ENCODE data around the gene KIF3A. TPM values are rescaled to one million over a fixed set of nuclear protein-coding genes. Genes with fewer than 3 reads are reported as not detected.
"Not testable (repeated sequence)": the region's sequence is repeated elsewhere in the genome, so short reads cannot be mapped to it uniquely, and the experiment has no call there.

Gene KIF3A
- total RNA-seq, 2 donors from 2014 or later, result 17.4 to 34.5 TPM

DNA sequence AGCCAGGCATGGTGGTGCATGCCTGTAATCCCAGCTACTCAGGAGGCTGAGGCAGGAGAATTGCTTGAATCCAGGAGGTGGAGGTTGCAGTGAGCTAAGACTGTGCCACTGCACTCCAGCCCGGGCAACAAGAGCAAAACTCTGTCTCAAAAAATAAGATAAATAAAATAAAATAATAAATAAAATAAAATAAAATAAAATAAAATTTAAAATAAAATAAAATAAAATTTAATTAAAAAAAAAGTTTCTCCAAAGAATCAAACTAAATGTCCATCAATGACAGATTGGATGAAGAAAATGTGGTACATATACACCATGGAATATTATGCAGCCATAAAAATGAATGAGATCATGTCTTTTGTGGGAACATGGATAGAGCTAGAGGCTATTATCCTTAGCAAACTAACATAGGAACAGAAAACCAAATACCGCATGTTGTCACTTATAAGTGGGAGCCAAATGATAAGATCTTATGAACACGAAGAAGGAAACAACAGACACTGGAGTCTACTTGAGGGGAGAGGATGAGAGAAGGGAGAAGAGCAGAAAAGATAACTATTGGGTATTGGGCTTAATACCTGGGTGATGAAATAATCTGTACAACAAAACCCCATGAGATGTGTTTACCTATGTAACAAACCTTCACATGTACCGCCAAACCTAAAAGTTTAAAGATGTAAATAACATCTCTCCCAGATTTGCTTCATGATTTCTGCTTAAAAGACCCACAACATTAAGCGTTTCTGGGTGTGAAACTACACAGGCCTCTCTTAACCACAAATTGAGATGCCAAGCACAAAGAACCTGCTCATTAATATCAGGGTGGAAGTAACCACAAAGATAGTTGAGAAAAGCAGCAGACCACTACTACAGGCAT lies 45.4 kb downstream of the KIF3A start:
- not testable (repeated sequence) for H3K9me3 Mint-ChIP-seq; H3K36me3 Mint-ChIP-seq; DNase-seq (ENCODE audit: low spot score); ATAC-seq; H3K27me3 Mint-ChIP-seq
- peaks cover 23 to 29% of the 10 kb centered on the region in 2 donors for H3K4me1 Mint-ChIP-seq (ENCODE audit: low read depth in 2 of 2)
- H3K27ac Mint-ChIP-seq, result peak overlapping the region in 1 of 2 donors; percentile 13
- H3K4me3 Mint-ChIP-seq, result peak overlapping the region; percentile 19

DNA sequence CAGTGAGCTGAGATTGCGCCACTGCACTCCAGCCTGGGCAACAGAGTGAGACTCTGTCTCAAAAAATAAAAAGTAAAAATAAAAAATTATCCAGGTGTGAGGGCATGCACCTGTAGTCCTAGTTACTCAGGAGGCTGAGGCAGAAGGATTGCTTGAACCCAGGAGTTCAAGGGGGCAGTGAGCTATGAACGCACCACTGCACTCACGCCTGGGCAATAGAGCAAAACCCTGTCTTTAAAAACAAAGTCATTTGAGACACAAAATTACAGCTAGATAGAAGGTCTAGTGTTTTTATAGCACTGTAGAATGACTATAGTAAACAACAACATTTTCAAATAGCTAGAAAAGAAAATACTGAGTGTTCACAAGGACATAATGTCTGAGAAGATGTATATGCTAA lies 47.2 kb downstream of the KIF3A start:
- Mint-ChIP-seq H3K9me3 (no peaks in the 10 kb centered on the region), H3K36me3 (no peaks in the 10 kb centered on the region), H3K4me3 (no peak overlapping the region), H3K27ac (no peak overlapping the region), H3K27me3 (peaks cover 0 to 6% of the 10 kb centered on the region in 2 donors), H3K4me1 (ENCODE audit: low read depth in 2 of 2) (peaks cover 28 to 34% of the 10 kb centered on the region in 2 donors)
- DNase-seq (ENCODE audit: low spot score), result no peak
- ATAC-seq, result no peak

DNA sequence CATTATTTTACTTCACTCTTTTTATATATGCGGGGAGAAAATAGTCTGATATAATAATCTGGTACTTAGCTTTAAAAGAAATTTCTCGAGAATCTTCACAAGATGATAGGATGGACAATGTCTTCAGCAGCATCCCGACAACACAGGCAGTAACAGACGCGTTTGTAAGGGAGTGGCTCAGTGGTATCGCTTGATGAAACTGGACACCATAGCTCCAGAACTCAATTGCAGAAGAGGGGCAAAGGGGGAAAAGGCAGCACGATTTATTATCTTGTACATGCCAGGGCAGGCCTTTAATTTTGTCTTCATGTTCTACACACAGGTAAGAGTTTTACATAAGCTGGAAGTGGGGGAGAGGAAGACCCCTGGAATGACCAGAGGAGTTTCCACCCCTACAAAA lies 47.8 kb downstream of the KIF3A start:
- Mint-ChIP-seq H3K27me3 (peaks cover 0 to 6% of the 10 kb centered on the region in 2 donors), H3K4me1 (ENCODE audit: low read depth in 2 of 2) (peaks cover 32 to 39% of the 10 kb centered on the region in 2 donors), H3K36me3 (no peaks in the 10 kb centered on the region), H3K27ac (peak overlapping the region; percentile 76 to 89), H3K4me3 (peak overlapping the region; percentile 51), H3K9me3 (no peaks in the 10 kb centered on the region)
- no peak for DNase-seq (ENCODE audit: low spot score)
- no peak for ATAC-seq

DNA sequence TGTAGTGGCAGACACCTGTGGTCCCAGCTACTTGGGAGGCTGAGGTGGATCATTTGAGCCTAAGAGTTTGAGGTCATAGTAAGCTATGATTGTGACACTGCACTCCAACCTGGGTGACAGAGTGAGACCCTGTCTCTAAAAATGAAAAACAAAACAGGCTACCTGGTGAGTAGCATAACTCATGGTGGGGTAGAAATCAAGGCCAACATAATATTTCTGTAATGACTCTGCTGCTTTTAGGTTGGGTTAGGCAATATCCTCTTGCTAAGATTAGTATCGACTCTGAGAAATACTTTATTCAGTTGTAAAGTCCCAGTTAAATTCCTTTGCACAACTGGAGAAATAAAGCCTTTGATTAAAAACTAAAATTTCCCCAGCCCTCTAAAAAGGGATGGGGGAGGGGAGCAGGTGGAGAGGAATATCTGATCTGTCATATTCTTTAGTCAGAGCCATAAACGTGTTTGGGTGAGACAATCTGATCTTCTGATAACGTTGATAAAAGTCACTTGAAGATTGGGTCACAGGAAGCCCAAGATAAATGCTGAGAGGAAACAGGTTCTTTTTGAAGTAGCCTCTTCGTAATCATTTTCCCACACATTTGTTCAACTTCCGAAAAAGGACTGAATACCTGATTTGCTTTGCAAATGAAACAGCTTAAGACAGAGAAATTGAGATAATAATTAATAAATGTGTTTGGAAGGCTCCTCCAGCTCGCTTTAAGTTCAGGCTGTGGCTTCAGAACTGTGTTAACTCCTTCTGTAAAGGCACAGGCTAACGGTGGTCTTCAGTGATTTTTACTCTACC lies 48.6 kb downstream of the KIF3A start:
- Mint-ChIP-seq H3K27me3 (peaks cover 0 to 6% of the 10 kb centered on the region in 2 donors), H3K36me3 (no peaks in the 10 kb centered on the region), H3K9me3 (no peaks in the 10 kb centered on the region), H3K4me3 (peak overlapping the region; percentile 51), H3K4me1 (ENCODE audit: low read depth in 2 of 2) (peaks cover 32 to 39% of the 10 kb centered on the region in 2 donors), H3K27ac (peak overlapping the region; percentile 76 to 89)
- DNase-seq (ENCODE audit: low spot score), result no peak
- ATAC-seq, result peak; percentile 75

DNA sequence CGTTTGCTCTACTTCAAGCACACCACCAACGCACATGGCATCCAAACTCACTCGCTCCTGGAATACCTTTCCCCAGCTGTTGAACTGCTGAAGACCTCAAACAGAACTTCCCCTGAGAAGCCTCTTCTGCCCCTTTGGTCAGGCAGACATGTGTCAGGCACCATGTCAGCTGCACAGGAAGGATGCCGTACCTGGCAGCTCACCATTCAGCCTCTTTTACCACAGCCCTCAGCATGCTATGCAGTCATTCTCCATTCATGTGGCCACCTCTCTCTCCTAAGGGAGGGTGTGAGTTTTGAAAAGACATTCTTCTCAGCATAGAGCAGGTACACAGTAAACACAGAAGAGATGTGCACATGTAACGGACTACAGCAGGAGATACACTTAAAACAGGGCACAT lies 49.4 kb downstream of the KIF3A start:
- Mint-ChIP-seq H3K27me3 (peaks cover 0 to 6% of the 10 kb centered on the region in 2 donors), H3K4me1 (ENCODE audit: low read depth in 2 of 2) (peaks cover 32 to 39% of the 10 kb centered on the region in 2 donors), H3K36me3 (no peaks in the 10 kb centered on the region), H3K9me3 (no peaks in the 10 kb centered on the region), H3K4me3 (peak overlapping the region; percentile 51), H3K27ac (peak overlapping the region; percentile 76 to 89)
- no peak for DNase-seq (ENCODE audit: low spot score)
- ATAC-seq, result peak; percentile 65 to 74

DNA sequence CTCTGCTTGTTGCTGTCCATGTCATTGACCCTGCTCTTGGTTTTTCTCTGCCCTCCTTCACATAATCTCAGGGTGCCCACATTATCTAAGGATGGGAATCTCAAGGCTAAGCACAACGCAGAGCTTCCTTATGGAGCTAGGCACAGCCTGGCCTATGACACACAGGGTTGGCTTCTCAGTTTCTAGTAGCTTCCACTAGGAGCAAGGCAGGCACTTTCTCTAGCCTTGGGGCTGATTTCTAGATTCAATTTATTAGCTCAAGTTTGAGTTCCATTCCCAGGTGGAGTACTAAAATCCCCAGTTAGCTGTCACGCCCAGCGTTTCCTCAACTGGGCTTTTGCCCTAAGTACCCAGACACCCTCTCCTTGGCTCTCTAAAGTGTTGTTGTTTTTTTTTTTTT lies 51.2 kb downstream of the KIF3A start:
- H3K4me3 Mint-ChIP-seq, result no peak overlapping the region
- ATAC-seq, result no peak
- H3K4me1 Mint-ChIP-seq (ENCODE audit: low read depth in 2 of 2), result peaks cover 26 to 32% of the 10 kb centered on the region in 2 donors
- no peak for DNase-seq (ENCODE audit: low spot score)
- peaks cover 0 to 6% of the 10 kb centered on the region in 2 donors for H3K27me3 Mint-ChIP-seq
- no peaks in the 10 kb centered on the region for H3K9me3 Mint-ChIP-seq
- no peaks in the 10 kb centered on the region for H3K36me3 Mint-ChIP-seq
- H3K27ac Mint-ChIP-seq, result no peak overlapping the region

DNA sequence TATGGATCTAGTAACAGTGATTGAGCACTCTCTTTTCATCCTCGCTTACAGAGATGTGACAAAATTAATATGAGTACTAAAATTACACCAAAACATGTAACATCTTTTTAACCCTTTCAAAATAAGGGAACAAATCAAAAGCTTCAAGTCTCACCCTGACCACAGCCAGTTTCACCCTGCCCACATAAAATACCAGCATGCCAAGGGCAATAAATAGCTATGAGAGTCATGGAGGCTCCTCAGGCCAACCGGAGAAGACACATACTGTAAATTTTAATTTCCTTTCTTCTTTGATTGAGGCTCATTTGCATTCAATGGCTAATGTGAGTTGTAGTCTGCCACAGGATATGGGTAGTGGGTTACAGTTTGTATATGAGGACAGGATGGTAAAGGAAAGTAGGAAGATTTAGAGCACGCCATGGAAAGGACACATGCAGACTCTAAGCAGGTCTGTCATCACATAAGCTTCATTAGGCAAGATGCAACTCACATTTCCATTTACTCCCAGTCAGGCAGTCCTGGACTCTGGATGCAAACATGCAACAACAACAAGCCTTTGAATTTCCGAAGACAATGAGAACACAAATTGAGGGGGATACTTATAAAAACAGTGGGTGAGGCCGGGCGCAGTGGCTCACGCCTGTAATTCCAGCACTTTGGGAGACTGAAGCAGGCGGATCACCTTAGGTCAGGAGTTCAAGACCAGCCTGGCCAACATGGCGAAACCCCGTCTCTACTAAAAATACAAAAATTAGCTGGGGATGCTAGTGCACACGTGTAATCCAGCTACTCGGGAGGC lies 52.2 kb downstream of the KIF3A start:
- peak overlapping the region in 1 of 2 donors; percentile 16 for H3K27ac Mint-ChIP-seq

DNA sequence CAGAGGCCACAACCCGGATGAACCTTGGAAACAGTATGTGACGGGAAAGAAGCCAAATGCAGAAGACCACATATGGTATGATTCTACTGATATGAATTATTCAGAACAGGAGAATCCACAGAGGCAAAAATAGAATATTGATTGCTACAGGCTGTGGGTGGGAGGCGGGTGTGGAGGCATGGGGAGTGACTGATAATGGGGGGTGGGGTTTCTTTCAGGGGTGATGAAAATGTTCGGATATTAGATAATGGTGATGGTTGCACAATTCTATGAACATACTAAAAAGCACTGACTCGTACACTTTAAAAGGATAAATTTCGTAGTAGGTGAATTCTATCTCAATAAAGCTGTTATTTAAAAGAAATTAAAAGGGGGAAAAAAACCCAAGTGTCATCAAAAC lies 52.9 kb downstream of the KIF3A start:
- no peaks in the 10 kb centered on the region for H3K9me3 Mint-ChIP-seq
- DNase-seq (ENCODE audit: low spot score), result no peak
- no peaks in the 10 kb centered on the region for H3K36me3 Mint-ChIP-seq
- peaks cover 27 to 36% of the 10 kb centered on the region in 2 donors for H3K4me1 Mint-ChIP-seq (ENCODE audit: low read depth in 2 of 2)
- no peak overlapping the region for H3K4me3 Mint-ChIP-seq
- peaks cover 0 to 6% of the 10 kb centered on the region in 2 donors for H3K27me3 Mint-ChIP-seq
- H3K27ac Mint-ChIP-seq, result peak overlapping the region in 1 of 2 donors; percentile 16
- ATAC-seq, result no peak

More for the DNA sequence above, 52.2 kb downstream of the KIF3A start:
- H3K4me1 Mint-ChIP-seq (ENCODE audit: low read depth in 2 of 2), result peaks cover 29 to 37% of the 10 kb centered on the region in 2 donors
- ATAC-seq (peak in 1 of 2 donors; percentile 53), DNase-seq (ENCODE audit: low spot score) (no peak)
- H3K9me3 Mint-ChIP-seq, result no peaks in the 10 kb centered on the region
- peak overlapping the region; percentile 8 for H3K4me3 Mint-ChIP-seq
- peaks cover 0 to 6% of the 10 kb centered on the region in 2 donors for H3K27me3 Mint-ChIP-seq
- H3K36me3 Mint-ChIP-seq, result no peaks in the 10 kb centered on the region

DNA sequence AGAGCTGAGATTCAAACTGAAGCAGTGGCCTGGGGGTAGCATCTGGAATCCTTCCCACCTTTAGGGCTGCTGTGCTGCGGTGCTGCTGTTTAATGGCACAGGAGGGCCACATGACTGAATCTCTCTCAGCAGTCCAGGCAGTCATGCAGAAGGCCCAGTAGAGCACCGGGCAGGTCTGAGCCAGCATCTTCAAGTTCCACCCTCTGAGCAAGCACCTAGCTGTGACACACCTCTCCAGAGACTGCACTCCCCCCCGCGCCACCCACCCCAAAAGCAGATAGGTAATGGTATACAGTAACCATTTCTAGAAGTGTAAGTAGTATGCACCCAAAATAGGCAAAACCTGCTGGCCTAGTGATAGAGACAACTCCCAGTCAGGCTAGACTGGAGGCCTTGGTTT lies 55.4 kb downstream of the KIF3A start:
- Mint-ChIP-seq H3K27me3 (peaks cover 0 to 2% of the 10 kb centered on the region in 2 donors), H3K4me3 (no peak overlapping the region), H3K36me3 (no peaks in the 10 kb centered on the region), H3K27ac (no peak overlapping the region), H3K4me1 (ENCODE audit: low read depth in 2 of 2) (peaks cover 11 to 15% of the 10 kb centered on the region in 2 donors), H3K9me3 (no peaks in the 10 kb centered on the region)
- DNase-seq (ENCODE audit: low spot score) (no peak), ATAC-seq (no peak)

DNA sequence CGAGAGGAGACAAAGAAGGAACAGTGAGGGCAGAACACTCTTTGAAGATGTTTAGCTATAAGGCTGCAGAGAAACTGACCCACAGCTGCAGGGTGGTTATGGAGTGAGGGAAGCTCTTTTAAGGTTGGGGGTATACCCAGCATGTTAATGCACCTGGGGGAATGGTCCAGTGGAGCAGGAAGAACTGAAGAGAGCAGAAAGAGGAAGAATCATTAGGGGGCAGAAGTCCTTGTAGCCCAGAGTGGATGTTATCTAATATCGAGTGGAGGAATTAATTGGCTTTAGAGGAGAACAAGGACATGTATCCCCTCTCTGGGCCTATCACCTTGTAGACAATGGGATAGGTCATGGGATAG lies 55.9 kb downstream of the KIF3A start:
- Mint-ChIP-seq H3K27me3 (peaks cover 0 to 3% of the 10 kb centered on the region in 2 donors), H3K4me1 (ENCODE audit: low read depth in 2 of 2) (peaks cover 11 to 15% of the 10 kb centered on the region in 2 donors), H3K27ac (peak overlapping the region in 1 of 2 donors; percentile 9), H3K36me3 (no peaks in the 10 kb centered on the region), H3K4me3 (no peak overlapping the region), H3K9me3 (no peaks in the 10 kb centered on the region)
- DNase-seq (ENCODE audit: low spot score), result no peak
- no peak for ATAC-seq

DNA sequence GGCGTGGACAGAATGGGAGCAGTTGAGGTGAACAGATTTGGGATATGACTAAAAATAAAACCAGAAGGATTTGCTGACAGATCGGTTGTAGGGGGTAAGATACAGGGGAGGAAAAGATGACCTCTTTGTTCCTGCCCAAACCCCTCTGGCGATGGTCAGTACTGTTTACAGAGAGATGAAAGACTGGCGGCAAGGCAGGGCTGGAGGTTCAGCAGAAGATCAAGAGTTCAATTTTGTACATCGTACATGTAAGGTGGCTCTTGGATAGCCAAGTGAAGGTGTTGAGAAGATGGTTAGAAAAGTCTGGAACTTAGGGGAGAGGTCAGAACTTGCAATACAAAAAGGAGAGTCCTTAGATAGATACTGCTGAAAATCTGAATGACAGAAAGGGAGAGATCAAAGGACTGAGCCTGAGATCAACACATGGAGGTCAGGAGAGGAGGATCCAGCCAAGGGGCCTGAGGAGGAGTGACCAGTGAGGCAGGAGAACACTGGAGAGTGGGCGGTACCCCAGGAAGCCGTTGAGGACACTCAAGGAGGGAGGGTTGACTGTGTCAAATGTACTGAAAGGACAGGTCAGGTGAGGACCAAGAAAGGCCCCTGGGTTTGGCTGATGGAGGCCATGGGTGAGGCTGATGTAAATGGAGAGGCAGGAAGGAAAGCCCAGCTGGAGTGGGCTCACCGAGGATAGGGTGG lies 56.4 kb downstream of the KIF3A start:
- Mint-ChIP-seq H3K9me3 (no peaks in the 10 kb centered on the region), H3K27me3 (peaks cover 0 to 6% of the 10 kb centered on the region in 2 donors), H3K4me1 (ENCODE audit: low read depth in 2 of 2) (peaks cover 16 to 17% of the 10 kb centered on the region in 2 donors), H3K36me3 (no peaks in the 10 kb centered on the region), H3K27ac (peak overlapping the region in 1 of 2 donors; percentile 9), H3K4me3 (no peak overlapping the region)
- ATAC-seq (peak in 1 of 2 donors; percentile 20), DNase-seq (ENCODE audit: low spot score) (no peak)

DNA sequence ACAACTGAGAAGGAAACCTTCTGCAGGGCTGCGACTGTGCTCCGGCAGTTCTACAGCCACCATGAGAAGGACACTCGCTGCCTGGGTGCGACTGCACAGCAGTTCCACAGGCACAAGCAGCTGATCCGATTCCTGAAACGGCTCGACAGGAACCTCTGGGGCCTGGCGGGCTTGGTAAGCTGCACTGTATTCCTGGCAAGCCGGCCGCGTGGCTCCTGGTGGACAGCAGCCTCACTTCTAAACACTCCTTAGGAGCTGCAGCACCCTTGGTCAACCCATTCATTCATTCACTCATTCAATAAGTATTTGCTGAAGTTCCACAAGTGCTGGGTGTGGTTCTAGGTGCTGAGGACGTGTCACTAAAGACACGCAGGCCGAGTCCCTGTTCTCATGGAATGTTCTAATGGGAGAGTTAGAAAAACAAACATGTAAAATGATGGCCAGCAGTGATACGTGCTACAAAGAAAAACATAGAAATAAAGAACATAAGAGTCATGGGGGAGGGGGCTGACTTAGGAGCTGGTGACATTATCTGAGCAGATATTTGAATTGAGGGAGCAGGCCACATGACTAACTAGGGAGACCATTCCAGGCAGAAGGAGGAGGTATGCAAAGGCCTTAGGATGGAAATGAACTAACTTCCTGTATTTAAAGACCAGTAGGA lies 57.5 kb downstream of the KIF3A start:
- no peak for ATAC-seq

More for the DNA sequence above, 57.5 kb downstream of the KIF3A start:
- H3K27ac Mint-ChIP-seq, result peak overlapping the region; percentile 9 to 21
- peaks cover 0 to 6% of the 10 kb centered on the region in 2 donors for H3K27me3 Mint-ChIP-seq
- H3K36me3 Mint-ChIP-seq, result no peaks in the 10 kb centered on the region
- peaks cover 12% of the 10 kb centered on the region in 2 donors for H3K4me1 Mint-ChIP-seq (ENCODE audit: low read depth in 2 of 2)
- no peaks in the 10 kb centered on the region for H3K9me3 Mint-ChIP-seq
- no peak for DNase-seq (ENCODE audit: low spot score)
- no peak overlapping the region for H3K4me3 Mint-ChIP-seq

Measured in natural killer cell treated with Interleukin-12 subunit alpha and Interleukin-12 subunit beta and Interleukin-15 and Interleukin-18, amount 100 ng/mL, for 72 hours (primary cell).